Upper lobe of left lung (tissue), 6 donors: Measurements from ENCODE around the gene GET3. TPM values are rescaled to one million over a fixed set of nuclear protein-coding genes. Genes with fewer than 3 reads are reported as not detected.
"Not testable (repeated sequence)": the region's sequence is repeated elsewhere in the genome, so short reads cannot be mapped to it uniquely, and the experiment has no call there.

Experiments used
- ATAC-seq, 2 donors: fragments of 200-7000 bp; cut with Tn5 transposase; one replicate each; pipeline ENCODE4 v1.9.1; 2022; ENCODE audit warnings: mild to moderate bottlenecking in 2 of 2, moderate library complexity in 2 of 2; ENCODE audit not compliant: low FRiP score in 2 of 2
- DNase-seq, 2 donors: peaks; one replicate each; pipeline ENCODE4 v3.0.0-alpha.2; 2019 to 2020
- H3K27ac ChIP-seq, 4 donors: fragments of 200-600 bp; sonication (generic); one replicate each; pipeline ENCODE4 v1.5.1; 2016 to 2019
- H3K27me3 ChIP-seq, 4 donors: fragments of 200-600 bp; sonication (generic); one replicate each; pipeline ENCODE4 v1.5.1; 2017 to 2019
- H3K36me3 ChIP-seq, 4 donors: fragments of 200-600 bp; sonication (generic); one replicate each; pipeline ENCODE4 v1.5.1; 2016 to 2019
- H3K4me1 ChIP-seq, 4 donors: fragments of 200-600 bp; sonication (generic); one replicate each; pipeline ENCODE4 v1.5.1; 2018 to 2019
- H3K4me3 ChIP-seq, 4 donors: fragments of 200-600 bp; sonication (generic); one replicate each; pipeline ENCODE4 v1.5.1; 2017 to 2019; ENCODE audit warnings: mild to moderate bottlenecking in 2 of 4, moderate library complexity in 1 of 4
- H3K9me3 ChIP-seq, 4 donors: fragments of 200-600 bp; sonication (generic); one replicate each; pipeline ENCODE4 v1.5.1; 2018 to 2019
- EP300 ChIP-seq, 4 donors: sonication (generic); formaldehyde crosslinking; IDR thresholded peaks; one replicate each; pipeline ENCODE4 v1.5.1; 2017; ENCODE audit warnings: antibody characterized with exemption in 4 of 4, control low read depth in 2 of 4
- POLR2A ChIP-seq, 4 donors: fragments of 450-650 bp; IDR thresholded peaks; one replicate each; pipeline ENCODE4 v1.5.1; 2016 to 2017; ENCODE audit warnings: antibody characterized with exemption in 4 of 4, mild to moderate bottlenecking in 2 of 4
- POLR2AphosphoS5 ChIP-seq, 2 donors: sonication (generic); formaldehyde crosslinking; IDR thresholded peaks; one replicate each; pipeline ENCODE4 v1.5.1; 2017; ENCODE audit warnings: antibody characterized with exemption in 2 of 2
- WGBS, 2 donors: methylation state at CpG; one replicate each; pipeline ENCODE4 v1.1.5; 2017 to 2018; 5-methylcytosine and 5-hydroxymethylcytosine counted together
- total RNA-seq, 6 donors: library from RNA; depleted of rRNA in 4 of 6; stranded (reverse); fragments of >200 nt in 4 of 6; gene quantifications; one replicate each; pipeline versions ENCODE4 v1.1.0 to v1.2.1, GENCODE V29; 2016 to 2021
- TF ChIP-seq, protein P1 (sequence below), 6 experiments: fragments of 450-650 bp in 4 of 6; fragments of 200-600 bp in 2 of 6; sonication (generic) in 2 of 6; IDR thresholded peaks; one replicate each; pipeline ENCODE4 v1.5.1; 2016 to 2019; ENCODE audit warnings: antibody characterized with exemption in 6 of 6
- donor health status: DM: no; HTN: no; CAD: no; lungs with moderate emphysema.
- donor health status: DM: no; HTN: yes; CAD: no; lungs with severe emphysema.

The GET3 gene
- total RNA-seq, 6 donors from 2014 or later: 14.7 to 71.7 (median 49.8) TPM

DNA sequence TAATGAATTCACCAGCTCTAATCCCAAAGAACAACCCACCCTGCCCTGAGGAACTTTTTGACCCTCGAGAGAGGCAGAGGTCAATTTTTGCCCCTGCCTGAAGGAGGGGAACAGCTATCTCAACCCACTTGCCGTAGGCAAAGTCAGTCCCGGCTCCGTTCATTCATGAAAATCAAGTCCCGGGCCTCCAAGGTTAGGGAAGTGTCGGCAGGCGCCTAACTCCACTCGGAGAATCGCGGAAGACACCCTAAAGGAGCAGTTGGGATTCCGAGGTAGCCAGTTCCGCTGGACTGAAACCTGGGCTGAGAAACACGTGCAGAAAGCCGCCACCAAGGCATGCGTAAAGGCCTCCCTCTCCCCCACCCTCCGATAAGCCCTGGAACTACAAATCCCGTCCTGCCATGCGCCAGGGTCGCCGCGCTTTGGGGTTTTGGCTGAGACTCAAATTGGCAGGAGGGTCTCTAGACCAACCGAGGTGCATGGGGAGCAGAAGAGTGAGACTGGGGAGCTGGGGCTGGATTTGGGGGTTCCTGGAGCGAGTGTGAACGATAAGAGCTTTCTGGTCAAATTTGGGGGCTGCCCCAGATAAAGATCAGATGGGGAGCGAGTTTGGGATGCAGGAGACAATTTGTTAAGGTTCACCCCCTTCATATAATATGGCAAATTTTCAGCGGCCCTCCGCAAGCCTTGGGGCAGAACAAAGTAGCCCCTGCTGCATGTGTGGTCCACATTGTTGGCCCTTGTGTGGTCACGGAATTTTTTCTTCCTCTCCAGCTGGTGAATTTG, 13.5 kb upstream of the GET3 start, which contains the start of gene TNPO2:
Gene TNPO2 (minus strand): TSS at position 292 of the 786 bp plus-strand sequence. CDS start 2,955 bp downstream, outside the sequence.
- Histone ChIP-seq H3K36me3 (peaks cover 0 to 14% (median 13%) of the 10 kb centered on the region in 4 donors), H3K27me3 (no peaks in the 10 kb centered on the region), H3K27ac (peak within 1 kb of the TSS; percentile 92 to 98 (median 94)), H3K4me1 (peaks cover 31 to 38% (median 34%) of the 10 kb centered on the region in 4 donors), H3K9me3 (no peaks in the 10 kb centered on the region), H3K4me3 (peak within 1 kb of the TSS in 3 of 4 donors; percentile 92 to 95 (median 92))
- DNase-seq (peak in 1 of 2 donors; percentile 63), ATAC-seq (peak; percentile 56 to 67)
- TF ChIP-seq, protein P1, sequence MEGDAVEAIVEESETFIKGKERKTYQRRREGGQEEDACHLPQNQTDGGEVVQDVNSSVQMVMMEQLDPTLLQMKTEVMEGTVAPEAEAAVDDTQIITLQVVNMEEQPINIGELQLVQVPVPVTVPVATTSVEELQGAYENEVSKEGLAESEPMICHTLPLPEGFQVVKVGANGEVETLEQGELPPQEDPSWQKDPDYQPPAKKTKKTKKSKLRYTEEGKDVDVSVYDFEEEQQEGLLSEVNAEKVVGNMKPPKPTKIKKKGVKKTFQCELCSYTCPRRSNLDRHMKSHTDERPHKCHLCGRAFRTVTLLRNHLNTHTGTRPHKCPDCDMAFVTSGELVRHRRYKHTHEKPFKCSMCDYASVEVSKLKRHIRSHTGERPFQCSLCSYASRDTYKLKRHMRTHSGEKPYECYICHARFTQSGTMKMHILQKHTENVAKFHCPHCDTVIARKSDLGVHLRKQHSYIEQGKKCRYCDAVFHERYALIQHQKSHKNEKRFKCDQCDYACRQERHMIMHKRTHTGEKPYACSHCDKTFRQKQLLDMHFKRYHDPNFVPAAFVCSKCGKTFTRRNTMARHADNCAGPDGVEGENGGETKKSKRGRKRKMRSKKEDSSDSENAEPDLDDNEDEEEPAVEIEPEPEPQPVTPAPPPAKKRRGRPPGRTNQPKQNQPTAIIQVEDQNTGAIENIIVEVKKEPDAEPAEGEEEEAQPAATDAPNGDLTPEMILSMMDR (IDR thresholded peaks at IDR 0.05): no peak
- TF ChIP-seq EP300 (IDR thresholded peaks at IDR 0.05): no peak
- no peak for TF ChIP-seq POLR2A (IDR thresholded peaks at IDR 0.05)
- no peak for TF ChIP-seq POLR2AphosphoS5 (IDR thresholded peaks at IDR 0.05)
- WGBS, 2 donors: 5% methylated on average over 21 to 28 of the region's 28 CpGs

DNA sequence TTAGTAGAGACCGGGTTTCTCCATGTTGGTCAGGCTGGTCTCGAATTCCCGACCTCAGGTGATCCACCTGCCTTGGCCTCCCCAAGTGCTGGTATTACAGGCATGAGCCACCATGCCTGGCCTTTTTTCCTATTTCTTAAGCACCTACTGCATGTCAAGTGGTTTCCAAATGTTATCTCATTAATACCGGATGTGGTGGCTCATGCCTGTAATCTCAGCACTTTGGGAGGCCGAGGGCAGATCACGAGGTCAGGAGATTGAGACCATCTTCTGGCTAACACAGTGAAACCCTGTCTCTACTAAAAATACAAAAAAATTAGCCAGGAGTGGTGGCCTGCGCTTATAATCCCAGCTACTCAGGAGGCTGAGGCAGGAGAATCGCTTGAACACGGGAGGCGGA, 11.7 kb upstream of the GET3 start:
- not testable (repeated sequence) for ATAC-seq, H3K4me3 ChIP-seq, DNase-seq, H3K27ac ChIP-seq, H3K27me3 ChIP-seq, H3K9me3 ChIP-seq
- WGBS, 2 donors: 90 to 92% methylated on average over 10 of the region's 10 CpGs
- Histone ChIP-seq H3K4me1 (peaks cover 25 to 31% (median 27%) of the 10 kb centered on the region in 4 donors), H3K36me3 (peaks cover 7 to 30% (median 27%) of the 10 kb centered on the region in 4 donors)

DNA sequence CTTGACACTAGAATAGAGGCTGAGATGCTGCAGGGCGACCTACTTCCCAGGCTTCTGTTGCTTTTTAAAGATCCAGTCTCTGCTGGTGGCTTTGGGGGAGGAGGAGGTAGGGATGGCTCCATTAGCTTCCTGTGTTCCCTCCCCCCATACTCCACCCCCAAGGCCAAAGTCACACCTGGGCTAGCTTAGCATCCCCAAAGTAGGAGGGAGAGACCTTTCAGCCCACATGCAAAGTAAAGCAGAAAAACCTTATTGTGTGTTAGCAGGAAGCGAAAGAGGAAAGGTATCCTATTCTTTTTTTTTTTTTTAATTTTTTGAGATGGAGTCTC, 10.3 kb upstream of the GET3 start:
- peaks cover 9 to 42% (median 39%) of the 10 kb centered on the region in 4 donors for H3K36me3 ChIP-seq
- H3K9me3 ChIP-seq: no peaks in the 10 kb centered on the region
- DNase-seq (no peak), ATAC-seq (no peak)
- no peak for TF ChIP-seq POLR2AphosphoS5 (IDR thresholded peaks at IDR 0.05)
- no peak for TF ChIP-seq POLR2A (IDR thresholded peaks at IDR 0.05)
- no peak for TF ChIP-seq EP300 (IDR thresholded peaks at IDR 0.05)
- TF ChIP-seq, protein P1 (IDR thresholded peaks at IDR 0.05): no peak
- H3K27ac ChIP-seq: no peak overlapping the region
- WGBS, 2 donors: 98 to 100% methylated on average over 2 of the region's 2 CpGs
- H3K4me1 ChIP-seq: peaks cover 15 to 34% (median 18%) of the 10 kb centered on the region in 4 donors
- no peak overlapping the region for H3K4me3 ChIP-seq
- no peaks in the 10 kb centered on the region for H3K27me3 ChIP-seq

GRCh38 chr19:12727745-12728433, 9.4 kb upstream of the GET3 start:
- Histone ChIP-seq H3K36me3 (peaks cover 9 to 42% (median 39%) of the 10 kb centered on the region in 4 donors), H3K4me3 (no peak overlapping the region), H3K9me3 (no peaks in the 10 kb centered on the region), H3K4me1 (peaks cover 24 to 41% (median 25%) of the 10 kb centered on the region in 4 donors), H3K27me3 (no peaks in the 10 kb centered on the region), H3K27ac (no peak overlapping the region)
- WGBS, 2 donors: 97 to 98% methylated on average over 9 of the region's 9 CpGs
- DNase-seq: no peak
- TF ChIP-seq, protein P1 (IDR thresholded peaks at IDR 0.05): no peak
- no peak for TF ChIP-seq POLR2AphosphoS5 (IDR thresholded peaks at IDR 0.05)
- TF ChIP-seq EP300 (IDR thresholded peaks at IDR 0.05): no peak
- no peak for TF ChIP-seq POLR2A (IDR thresholded peaks at IDR 0.05)
- no peak for ATAC-seq

GRCh38 chr19:12730064-12730463, 7.2 kb upstream of the GET3 start:
- Histone ChIP-seq H3K36me3 (peaks cover 9 to 42% (median 39%) of the 10 kb centered on the region in 4 donors), H3K27ac (no peak overlapping the region), H3K4me3 (no peak overlapping the region), H3K4me1 (peaks cover 20 to 37% (median 21%) of the 10 kb centered on the region in 4 donors), H3K9me3 (no peaks in the 10 kb centered on the region), H3K27me3 (no peaks in the 10 kb centered on the region)
- no peak for ATAC-seq
- WGBS, 2 donors: 64 to 78% methylated on average over 3 of the region's 3 CpGs
- TF ChIP-seq, protein P1 (IDR thresholded peaks at IDR 0.05): no peak
- TF ChIP-seq POLR2AphosphoS5 (IDR thresholded peaks at IDR 0.05): no peak
- no peak for TF ChIP-seq POLR2A (IDR thresholded peaks at IDR 0.05)
- no peak for TF ChIP-seq EP300 (IDR thresholded peaks at IDR 0.05)
- no peak for DNase-seq
